ENCODE data around the gene STOX2.

STOX2 gene

DNA sequence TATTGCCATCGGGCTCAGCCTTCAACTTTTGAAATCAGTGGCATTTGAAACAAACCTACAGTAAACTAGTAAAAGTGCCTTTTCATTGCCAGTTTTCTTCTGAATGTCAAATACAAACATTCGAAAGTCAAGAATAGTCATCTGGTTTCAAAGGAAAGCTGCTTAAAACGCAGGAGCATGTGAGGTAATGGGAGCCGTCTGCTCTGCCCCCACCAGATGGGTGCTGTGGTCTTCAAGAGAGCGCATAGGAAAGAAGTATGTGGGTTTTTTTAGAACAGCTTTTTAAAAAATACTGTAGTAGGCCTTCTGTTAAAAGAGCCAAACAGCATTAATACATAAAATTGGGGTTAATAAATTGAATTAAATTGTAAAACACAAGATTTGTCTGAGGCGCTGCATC is 88.6 kb downstream of the STOX2 start:
- no peaks in the 10 kb centered on the region for H3K9me3 Mint-ChIP-seq
- no peak overlapping the region for H3K4me3 Mint-ChIP-seq
- H3K27ac Mint-ChIP-seq: no peak overlapping the region
- no peaks in the 10 kb centered on the region for H3K27me3 Mint-ChIP-seq
- peaks cover 27% of the 10 kb centered on the region for H3K4me1 Mint-ChIP-seq (ENCODE audit: low read depth)
- no peaks in the 10 kb centered on the region for H3K36me3 Mint-ChIP-seq (ENCODE audit: low read depth)
- intact Hi-C loops (cut with micrococcal nuclease): no loop called here

DNA sequence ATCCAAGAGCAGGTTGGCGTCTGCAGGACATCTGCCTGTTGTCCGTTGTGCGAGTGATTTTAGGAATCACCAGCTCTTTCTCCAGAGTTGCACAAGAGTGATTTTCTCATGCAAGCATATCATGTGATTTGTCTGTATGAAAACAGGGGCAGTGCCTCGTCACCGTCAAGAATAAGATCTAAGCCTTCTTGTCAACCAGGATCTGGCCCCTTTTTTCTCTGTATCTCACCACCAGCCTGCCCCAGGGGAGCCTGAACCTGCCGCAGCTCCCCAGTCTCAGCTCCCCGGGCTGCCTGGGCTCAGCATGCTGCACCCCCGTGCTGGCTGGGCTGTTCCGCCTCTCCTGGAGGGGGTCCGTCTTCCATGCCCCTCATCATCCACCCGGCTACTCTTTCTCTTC is 90.5 kb downstream of the STOX2 start:
- H3K4me3 Mint-ChIP-seq: no peak overlapping the region
- peaks cover 12% of the 10 kb centered on the region for H3K4me1 Mint-ChIP-seq (ENCODE audit: low read depth)
- no peaks in the 10 kb centered on the region for H3K36me3 Mint-ChIP-seq (ENCODE audit: low read depth)
- no peaks in the 10 kb centered on the region for H3K27me3 Mint-ChIP-seq
- H3K9me3 Mint-ChIP-seq: no peaks in the 10 kb centered on the region
- no peak overlapping the region for H3K27ac Mint-ChIP-seq
- intact Hi-C loops (cut with micrococcal nuclease): no loop called here

DNA sequence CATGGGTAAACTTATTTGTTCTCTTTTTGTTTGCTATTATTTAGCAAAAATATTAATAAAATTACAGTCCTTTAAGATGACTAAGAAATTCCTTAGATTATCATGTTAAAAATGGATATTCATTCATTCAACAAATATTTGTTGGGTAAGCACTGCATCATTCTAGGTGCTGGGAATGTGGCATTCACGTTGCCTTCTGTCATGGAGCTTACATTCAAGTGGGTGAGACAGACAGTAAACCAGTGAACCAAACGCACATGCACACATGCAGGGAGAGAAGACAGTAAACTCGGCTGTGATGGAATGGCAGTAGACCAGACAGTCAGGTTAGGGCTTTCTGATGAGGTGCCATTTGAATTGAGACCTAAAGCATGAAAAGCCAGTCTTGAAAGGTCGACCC is 91.8 kb downstream of the STOX2 start:
- no peaks in the 10 kb centered on the region for H3K36me3 Mint-ChIP-seq (ENCODE audit: low read depth)
- no peak overlapping the region for H3K27ac Mint-ChIP-seq
- peaks cover 12% of the 10 kb centered on the region for H3K4me1 Mint-ChIP-seq (ENCODE audit: low read depth)
- intact Hi-C loops (cut with micrococcal nuclease): no loop called here
- H3K9me3 Mint-ChIP-seq: no peaks in the 10 kb centered on the region
- no peak overlapping the region for H3K4me3 Mint-ChIP-seq
- no peaks in the 10 kb centered on the region for H3K27me3 Mint-ChIP-seq

DNA sequence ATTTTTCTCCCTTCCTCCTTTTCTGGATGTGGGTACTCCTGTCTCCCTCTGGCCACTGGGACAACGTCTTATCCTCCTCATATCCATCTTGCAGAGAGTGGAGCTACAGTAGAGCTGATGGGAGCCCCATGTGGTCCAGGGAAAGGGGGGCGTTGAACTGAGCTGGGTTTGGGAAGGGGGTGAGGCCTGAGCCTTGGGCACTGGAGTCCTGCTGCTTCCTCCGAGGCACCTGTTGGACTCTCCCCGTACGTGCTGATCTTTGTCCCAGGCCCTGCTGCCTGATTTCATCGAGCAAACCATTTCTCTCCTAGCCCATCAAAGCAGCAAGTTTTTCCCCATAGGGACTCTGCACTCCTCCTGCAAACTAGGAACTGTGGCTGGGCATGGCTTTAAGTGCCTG is 94.3 kb downstream of the STOX2 start:
- Mint-ChIP-seq H3K27me3 (no peaks in the 10 kb centered on the region), H3K36me3 (ENCODE audit: low read depth) (no peaks in the 10 kb centered on the region), H3K4me3 (no peak overlapping the region), H3K4me1 (ENCODE audit: low read depth) (peaks cover 12% of the 10 kb centered on the region), H3K27ac (no peak overlapping the region), H3K9me3 (no peaks in the 10 kb centered on the region)
- intact Hi-C loops (cut with micrococcal nuclease): no loop called here

DNA sequence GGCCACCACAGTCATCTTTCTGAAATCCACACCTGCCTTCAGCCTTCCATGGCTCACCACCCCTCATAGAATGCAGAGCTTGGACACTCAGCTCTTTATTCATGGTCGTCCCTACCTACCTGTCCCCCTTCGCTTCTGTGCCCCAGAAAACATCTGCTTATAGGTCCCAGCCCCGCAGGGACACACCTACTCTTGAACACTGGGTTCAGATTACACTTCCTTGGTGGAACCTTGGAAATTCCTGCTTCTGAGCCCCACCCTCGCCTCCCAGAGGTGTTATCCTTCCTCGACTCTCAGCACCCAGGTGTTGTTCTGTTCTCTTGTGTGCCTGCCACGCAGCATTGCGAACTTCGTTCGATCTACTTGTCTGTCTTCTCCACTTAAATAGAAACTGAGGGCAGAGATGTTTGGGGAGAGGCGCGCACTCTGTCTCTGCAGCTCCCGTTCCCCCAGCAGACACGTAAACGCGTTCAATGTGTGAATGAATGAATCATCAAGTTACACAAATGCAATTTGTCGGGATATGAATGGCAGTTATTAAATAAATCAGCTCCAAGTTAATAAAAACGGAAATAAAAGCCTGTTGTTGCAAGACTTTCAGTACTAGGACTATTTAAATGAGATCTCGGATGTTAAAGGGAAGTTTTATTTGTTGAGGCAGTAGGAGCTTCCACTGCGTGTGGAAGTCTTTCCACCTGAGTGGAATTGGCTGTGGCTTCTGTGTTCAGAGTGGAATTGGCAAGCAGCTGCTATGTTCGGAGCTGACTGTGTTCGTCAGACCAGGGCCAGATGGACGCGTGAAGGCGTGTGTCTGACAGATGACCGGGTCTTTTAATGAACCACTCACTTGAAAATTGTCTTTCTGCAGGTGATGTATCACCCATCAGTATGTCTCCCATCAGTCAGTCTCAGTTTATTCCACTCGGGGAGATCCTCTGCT is 95.6 kb downstream of the STOX2 start:
- Mint-ChIP-seq H3K36me3 (ENCODE audit: low read depth) (no peaks in the 10 kb centered on the region), H3K9me3 (no peaks in the 10 kb centered on the region), H3K27ac (no peak overlapping the region), H3K27me3 (no peaks in the 10 kb centered on the region), H3K4me1 (ENCODE audit: low read depth) (peaks cover 2% of the 10 kb centered on the region), H3K4me3 (no peak overlapping the region)
- intact Hi-C loops (cut with micrococcal nuclease): no loop called here

DNA sequence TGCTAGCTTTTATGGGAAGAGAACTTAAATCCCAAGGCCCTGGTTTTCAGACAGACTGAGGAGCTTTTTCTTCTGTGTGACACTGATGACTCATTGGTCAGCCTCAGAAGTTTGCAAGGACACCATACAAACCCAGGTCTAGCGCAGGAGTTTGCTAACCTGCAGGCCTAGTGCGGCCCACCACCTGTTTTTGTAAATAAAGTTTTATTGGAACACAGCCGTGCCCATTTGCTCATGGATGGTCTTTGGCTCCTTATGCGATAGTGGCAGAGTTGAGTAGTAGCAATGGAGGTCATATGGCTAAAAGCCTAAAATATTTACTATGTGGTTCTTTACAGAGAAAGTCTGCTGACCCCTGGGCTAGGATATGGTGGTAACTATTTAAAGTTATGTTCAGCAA is 98.3 kb downstream of the STOX2 start:
- H3K27ac Mint-ChIP-seq: no peak overlapping the region
- H3K4me1 Mint-ChIP-seq (ENCODE audit: low read depth): no peaks in the 10 kb centered on the region
- H3K4me3 Mint-ChIP-seq: no peak overlapping the region
- intact Hi-C loops (cut with micrococcal nuclease): no loop called here
- H3K27me3 Mint-ChIP-seq: no peaks in the 10 kb centered on the region
- H3K9me3 Mint-ChIP-seq: no peaks in the 10 kb centered on the region
- no peaks in the 10 kb centered on the region for H3K36me3 Mint-ChIP-seq (ENCODE audit: low read depth)

DNA sequence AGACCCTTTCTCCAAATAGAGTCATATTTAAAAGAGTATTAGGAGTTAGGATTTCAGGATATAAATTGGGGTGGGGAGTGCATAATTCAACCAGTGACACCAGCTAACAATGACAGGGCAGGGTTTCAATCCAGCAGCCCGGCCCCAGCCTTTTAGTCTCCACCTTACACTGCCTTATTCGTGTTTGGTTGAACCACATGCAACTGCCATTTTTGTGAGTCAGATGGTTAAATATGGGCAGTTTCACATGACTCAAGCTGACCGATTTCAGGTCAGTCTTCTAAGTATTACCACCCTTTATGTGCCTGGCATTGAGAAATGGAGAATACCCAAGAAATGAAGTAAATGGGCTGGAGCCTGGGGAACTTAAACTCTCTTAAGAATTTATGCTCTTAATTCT is 102.8 kb downstream of the STOX2 start:
- intact Hi-C loops (cut with micrococcal nuclease): no loop called here
- Mint-ChIP-seq H3K4me1 (ENCODE audit: low read depth) (peaks cover 12% of the 10 kb centered on the region), H3K9me3 (no peaks in the 10 kb centered on the region), H3K4me3 (no peak overlapping the region), H3K27ac (no peak overlapping the region), H3K27me3 (no peaks in the 10 kb centered on the region), H3K36me3 (ENCODE audit: low read depth) (no peaks in the 10 kb centered on the region)

DNA sequence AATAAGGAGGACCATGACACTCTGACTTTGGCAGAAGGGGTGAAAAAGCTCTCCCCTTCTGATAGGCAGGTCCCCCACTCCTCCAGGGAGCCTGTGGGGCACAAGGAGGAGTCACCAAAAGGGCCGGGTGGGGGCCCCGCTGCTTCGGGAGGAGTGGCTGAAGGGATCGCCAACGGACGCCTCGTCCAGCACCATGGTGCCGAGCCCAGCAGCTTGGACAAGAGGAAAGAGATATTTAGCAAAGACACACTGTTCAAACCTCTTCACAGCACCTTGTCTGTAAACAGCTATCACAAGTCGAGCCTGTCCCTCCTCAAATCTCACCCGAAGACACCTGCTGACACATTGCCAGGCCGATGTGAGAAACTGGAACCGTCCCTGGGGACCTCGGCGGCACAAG is 105.6 kb downstream of the STOX2 start:
- Mint-ChIP-seq H3K4me3 (no peak overlapping the region), H3K9me3 (no peaks in the 10 kb centered on the region), H3K4me1 (ENCODE audit: low read depth) (peaks cover 12% of the 10 kb centered on the region), H3K27me3 (no peaks in the 10 kb centered on the region), H3K36me3 (ENCODE audit: low read depth) (no peaks in the 10 kb centered on the region), H3K27ac (no peak overlapping the region)
- intact Hi-C loops (cut with micrococcal nuclease): no loop called here

DNA sequence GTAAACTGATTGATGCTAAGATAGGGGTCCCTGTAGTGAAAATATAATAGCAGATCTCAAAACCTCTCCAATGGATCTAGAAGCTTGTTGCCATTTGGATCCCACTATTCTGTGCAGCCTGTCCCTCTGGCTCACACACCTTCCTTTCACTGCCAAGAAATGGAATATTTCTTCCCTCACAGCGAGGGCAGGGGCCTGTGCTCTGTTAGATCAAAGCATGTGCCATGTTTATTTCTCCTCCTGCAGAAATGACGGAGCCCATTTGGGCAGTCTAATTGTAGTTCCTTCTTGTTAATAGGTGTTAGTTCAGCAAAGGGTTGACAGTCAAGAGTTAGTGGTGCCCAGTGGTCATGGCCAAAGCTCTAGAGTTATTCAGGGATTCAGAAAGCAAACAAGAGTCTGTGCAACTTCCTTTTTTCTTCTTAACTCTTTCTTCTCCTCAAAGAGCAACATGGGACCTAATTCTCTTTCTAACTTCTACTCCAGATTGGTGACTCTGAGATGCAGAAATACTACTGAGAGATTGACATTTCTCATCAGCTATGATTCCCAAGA is 106.8 kb downstream of the STOX2 start:
- H3K36me3 Mint-ChIP-seq (ENCODE audit: low read depth): no peaks in the 10 kb centered on the region
- H3K4me1 Mint-ChIP-seq (ENCODE audit: low read depth): peaks cover 12% of the 10 kb centered on the region
- no peak overlapping the region for H3K4me3 Mint-ChIP-seq
- no peaks in the 10 kb centered on the region for H3K27me3 Mint-ChIP-seq
- intact Hi-C loops (cut with micrococcal nuclease): no loop called here
- H3K27ac Mint-ChIP-seq: no peak overlapping the region
- no peaks in the 10 kb centered on the region for H3K9me3 Mint-ChIP-seq

DNA sequence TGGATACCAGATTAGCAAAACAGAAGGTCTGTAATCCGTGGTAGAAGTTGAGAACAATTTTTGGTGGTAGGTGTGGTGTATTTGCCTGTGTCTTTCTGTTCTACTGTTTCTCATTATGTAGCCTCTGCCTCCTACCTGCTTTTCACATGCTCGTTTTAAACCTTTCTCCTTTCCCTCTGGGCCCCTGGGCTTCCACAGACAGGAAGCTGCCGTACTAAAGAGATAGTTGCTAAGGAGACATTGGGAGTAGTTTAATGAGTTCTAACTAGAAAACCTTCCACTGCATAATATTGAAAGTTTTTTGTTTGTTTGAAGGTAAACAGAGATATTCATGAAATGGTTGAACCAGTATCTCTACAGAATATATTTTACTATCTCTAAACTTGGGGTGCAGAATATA is 107.8 kb downstream of the STOX2 start:
- intact Hi-C loops (cut with micrococcal nuclease): no loop called here

DNA sequence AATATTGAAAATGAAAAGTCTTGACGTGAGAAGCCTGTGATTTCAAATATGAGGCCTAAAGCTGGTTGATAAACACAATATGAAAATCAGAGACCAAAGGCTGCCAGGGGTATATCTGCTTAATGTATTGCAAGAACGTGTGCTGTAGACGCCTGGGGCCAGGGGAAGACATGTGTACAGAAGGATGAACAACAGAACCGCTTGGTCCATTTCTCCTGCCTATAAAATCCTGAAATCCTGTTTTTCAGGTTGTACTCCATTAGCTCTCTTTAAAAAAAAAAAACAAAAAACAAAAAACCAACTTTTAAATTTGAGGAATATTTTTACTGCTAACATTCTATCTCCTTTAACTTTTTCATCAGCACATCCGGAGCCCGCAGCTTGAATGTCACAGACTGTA is 109.2 kb downstream of the STOX2 start:
- no peak overlapping the region for H3K4me3 Mint-ChIP-seq
- H3K27ac Mint-ChIP-seq: no peak overlapping the region

More for the DNA sequence above, 107.8 kb downstream of the STOX2 start:
- H3K4me3 Mint-ChIP-seq: no peak overlapping the region
- H3K27ac Mint-ChIP-seq: no peak overlapping the region
- H3K27me3 Mint-ChIP-seq: no peaks in the 10 kb centered on the region
- no peaks in the 10 kb centered on the region for H3K36me3 Mint-ChIP-seq (ENCODE audit: low read depth)
- H3K4me1 Mint-ChIP-seq (ENCODE audit: low read depth): peaks cover 12% of the 10 kb centered on the region
- no peaks in the 10 kb centered on the region for H3K9me3 Mint-ChIP-seq

DNA sequence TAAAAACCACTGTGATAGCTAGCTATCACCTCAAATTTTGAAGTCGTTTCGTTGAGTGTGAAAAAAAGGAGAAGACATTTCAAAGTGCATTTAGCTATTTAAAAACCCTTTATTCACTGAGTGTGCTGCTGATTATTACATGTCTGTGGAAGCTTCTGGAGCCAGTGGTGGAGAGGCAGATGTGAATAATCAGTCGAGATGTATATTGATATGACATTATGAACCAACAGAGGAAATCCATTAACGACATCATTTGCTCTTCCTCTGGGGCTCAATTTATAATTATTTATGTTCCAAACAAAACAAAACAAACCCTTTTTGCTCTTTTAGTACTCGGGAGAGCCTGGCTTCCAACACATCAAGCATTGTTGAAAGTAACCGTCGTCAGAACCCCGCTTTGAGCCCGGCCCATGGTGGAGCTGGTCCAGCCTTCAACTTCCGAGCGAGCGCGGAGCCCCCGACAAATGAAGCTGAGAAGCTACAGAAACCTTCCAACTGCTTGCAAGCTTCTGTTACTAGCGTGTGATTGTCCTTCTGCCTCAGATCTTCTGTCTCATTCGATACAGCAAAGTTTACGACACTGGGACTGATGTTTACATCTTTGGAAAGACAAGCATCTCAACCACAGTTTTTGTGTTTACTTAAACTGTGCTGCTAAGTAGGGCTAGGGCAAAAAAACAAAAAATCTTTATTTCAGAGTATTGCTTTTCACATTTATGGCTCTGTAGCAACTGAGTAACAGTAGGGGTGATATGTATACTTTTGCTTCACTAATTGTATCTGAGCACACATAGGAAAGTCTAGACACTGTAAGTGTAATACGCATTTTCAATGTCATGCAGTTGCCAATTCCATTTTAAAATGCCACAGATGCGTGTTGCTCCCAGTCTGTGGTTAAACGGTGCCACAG is 111.9 kb downstream of the STOX2 start:
- Mint-ChIP-seq H3K9me3 (no peaks in the 10 kb centered on the region), H3K4me3 (no peak overlapping the region), H3K4me1 (ENCODE audit: low read depth) (peaks cover 2% of the 10 kb centered on the region), H3K27ac (no peak overlapping the region), H3K36me3 (ENCODE audit: low read depth) (no peaks in the 10 kb centered on the region), H3K27me3 (no peaks in the 10 kb centered on the region)
- intact Hi-C loops (cut with micrococcal nuclease): no loop called here

More for the DNA sequence above, 109.2 kb downstream of the STOX2 start:
- Mint-ChIP-seq H3K27me3 (no peaks in the 10 kb centered on the region), H3K9me3 (no peaks in the 10 kb centered on the region), H3K36me3 (ENCODE audit: low read depth) (no peaks in the 10 kb centered on the region), H3K4me1 (ENCODE audit: low read depth) (peaks cover 12% of the 10 kb centered on the region)
- intact Hi-C loops (cut with micrococcal nuclease): no loop called here

DNA sequence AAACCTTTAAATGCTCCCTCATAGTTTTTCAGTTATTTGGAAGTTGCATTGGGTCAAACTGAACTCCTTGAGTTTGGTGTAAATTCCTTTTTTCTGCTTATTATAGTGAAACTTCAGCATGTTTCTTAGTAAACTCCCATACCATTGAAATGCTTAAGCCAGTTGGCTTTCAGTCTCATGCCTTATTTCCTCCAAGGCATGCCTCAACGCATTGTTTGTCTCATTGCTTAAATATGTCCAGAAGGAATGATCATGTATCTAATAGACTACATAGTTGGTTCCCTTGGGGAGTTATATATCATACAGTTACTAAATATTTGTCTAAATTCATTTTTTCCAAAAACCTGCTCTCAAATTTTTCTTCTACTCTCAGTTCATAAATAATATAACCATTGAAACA is 114.0 kb downstream of the STOX2 start:
- intact Hi-C loops (cut with micrococcal nuclease): no loop called here
- H3K27me3 Mint-ChIP-seq: no peaks in the 10 kb centered on the region
- H3K27ac Mint-ChIP-seq: no peak overlapping the region
- no peaks in the 10 kb centered on the region for H3K9me3 Mint-ChIP-seq
- no peaks in the 10 kb centered on the region for H3K4me1 Mint-ChIP-seq (ENCODE audit: low read depth)
- H3K36me3 Mint-ChIP-seq (ENCODE audit: low read depth): no peaks in the 10 kb centered on the region
- H3K4me3 Mint-ChIP-seq: no peak overlapping the region

All from dendritic cell treated with granulocyte-macrophage colony-stimulating factor and Interleukin-4, amounts not matched to agents 40 ng/mL and 50 ng/mL, for 4 days (primary cell).